DND-41 (cell line): ENCODE measurements around the gene ELMO3.

Experiments
- EZH2 ChIP-seq: IDR thresholded peaks from 3 replicates; pipeline ENCODE4 v1.6.1; 2012; ENCODE audit warnings: borderline replicate concordance, low read depth, mild to moderate bottlenecking, moderate library complexity, low read length, inconsistent platforms; ENCODE audit not compliant: severe bottlenecking
- TF ChIP-seq, protein P1 (sequence below): IDR thresholded peaks from 2 replicates; pipeline ENCODE4 v1.5.1; 2012; ENCODE audit warnings: borderline replicate concordance, low read length, moderate library complexity, mild to moderate bottlenecking; ENCODE audit not compliant: poor library complexity, severe bottlenecking; ENCODE audit errors: extremely low read depth

DNA sequence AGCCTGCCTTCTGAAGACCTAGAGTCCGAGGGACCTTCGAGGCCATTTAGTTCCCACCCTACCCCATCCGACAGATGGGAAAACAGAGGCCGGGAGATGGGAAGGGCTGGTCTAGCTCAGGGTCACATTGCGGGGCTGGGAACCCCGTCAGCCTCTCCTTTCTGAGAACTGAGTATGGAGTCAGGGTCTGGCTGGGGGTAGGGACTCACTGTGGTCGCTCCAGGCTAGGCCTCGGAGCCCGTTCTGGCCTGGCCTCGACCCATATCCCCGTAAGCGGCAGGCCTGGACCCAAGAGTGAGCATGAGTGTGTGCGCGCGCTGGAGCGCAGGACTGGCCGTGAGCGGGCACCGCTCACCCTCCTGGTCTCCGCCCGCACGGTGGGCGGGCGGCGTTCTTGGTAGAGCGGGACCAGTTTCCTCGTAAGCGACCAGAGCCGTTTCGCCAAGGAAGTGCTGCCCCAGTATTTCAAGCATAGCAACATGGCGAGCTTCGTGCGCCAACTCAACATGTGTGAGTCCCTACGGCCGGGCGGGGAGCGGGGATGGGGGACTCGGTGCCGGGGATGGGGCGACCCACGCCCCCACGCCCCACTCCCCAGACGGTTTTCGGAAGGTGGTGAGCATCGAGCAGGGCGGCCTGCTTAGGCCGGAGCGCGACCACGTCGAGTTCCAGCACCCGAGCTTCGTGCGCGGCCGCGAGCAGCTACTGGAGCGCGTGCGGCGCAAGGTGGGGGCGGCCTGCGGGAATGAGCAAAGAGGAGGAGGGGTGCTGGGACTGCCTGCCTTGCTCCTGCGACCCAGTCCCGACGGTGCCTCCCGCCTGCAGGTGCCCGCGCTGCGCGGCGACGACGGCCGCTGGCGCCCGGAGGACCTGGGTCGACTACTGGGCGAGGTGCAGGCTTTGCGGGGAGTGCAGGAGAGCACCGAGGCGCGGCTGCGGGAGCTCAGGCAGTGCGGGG is 33.5 kb upstream of the ELMO3 start:
- TF ChIP-seq, protein P1, sequence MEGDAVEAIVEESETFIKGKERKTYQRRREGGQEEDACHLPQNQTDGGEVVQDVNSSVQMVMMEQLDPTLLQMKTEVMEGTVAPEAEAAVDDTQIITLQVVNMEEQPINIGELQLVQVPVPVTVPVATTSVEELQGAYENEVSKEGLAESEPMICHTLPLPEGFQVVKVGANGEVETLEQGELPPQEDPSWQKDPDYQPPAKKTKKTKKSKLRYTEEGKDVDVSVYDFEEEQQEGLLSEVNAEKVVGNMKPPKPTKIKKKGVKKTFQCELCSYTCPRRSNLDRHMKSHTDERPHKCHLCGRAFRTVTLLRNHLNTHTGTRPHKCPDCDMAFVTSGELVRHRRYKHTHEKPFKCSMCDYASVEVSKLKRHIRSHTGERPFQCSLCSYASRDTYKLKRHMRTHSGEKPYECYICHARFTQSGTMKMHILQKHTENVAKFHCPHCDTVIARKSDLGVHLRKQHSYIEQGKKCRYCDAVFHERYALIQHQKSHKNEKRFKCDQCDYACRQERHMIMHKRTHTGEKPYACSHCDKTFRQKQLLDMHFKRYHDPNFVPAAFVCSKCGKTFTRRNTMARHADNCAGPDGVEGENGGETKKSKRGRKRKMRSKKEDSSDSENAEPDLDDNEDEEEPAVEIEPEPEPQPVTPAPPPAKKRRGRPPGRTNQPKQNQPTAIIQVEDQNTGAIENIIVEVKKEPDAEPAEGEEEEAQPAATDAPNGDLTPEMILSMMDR = no peak
- TF ChIP-seq EZH2 = no peak
